Activated CD4-positive, alpha-beta memory T cell treated with anti-CD3 and anti-CD28 coated beads for 36 hours (primary cell): ENCODE data around the gene TOP2A. TPM values are rescaled to one million over a fixed set of nuclear protein-coding genes. Genes with fewer than 3 reads are reported as not detected.
A peak's percentile ranks its signal among the peaks of the same experiment; 100 is the strongest.
"Not testable (repeated sequence)": the region's sequence is repeated elsewhere in the genome, so short reads cannot be mapped to it uniquely, and the experiment has no call there.

Source experiments
- CTCF ChIA-PET: fragments of 350-600 bp; sonication (Branson Sonifier 250); formaldehyde crosslinking; loops from one replicate; lab custom pipeline; 2021; ENCODE audit warnings: antibody characterized with exemption, inconsistent platforms; lab: Charles Lee
- POLR2A ChIA-PET: fragments of 350-600 bp; sonication (Branson Sonifier 250); formaldehyde crosslinking; loops from one replicate; lab custom pipeline; 2021; ENCODE audit warnings: antibody characterized with exemption; lab: Charles Lee
- DNase-seq: peaks from one replicate; pipeline ENCODE4 v3.0.0-alpha.2; 2020
- H3K27ac Mint-ChIP-seq: one replicate; pipeline ENCODE4 v1.8.0; 2021; ENCODE audit warnings: mixed read lengths
- H3K27me3 Mint-ChIP-seq: one replicate; pipeline ENCODE4 v1.8.0; 2021; ENCODE audit warnings: mixed read lengths
- H3K36me3 Mint-ChIP-seq: one replicate; pipeline ENCODE4 v1.8.0; 2021; ENCODE audit warnings: mixed read lengths
- H3K4me1 Mint-ChIP-seq: one replicate; pipeline ENCODE4 v1.8.0; 2021; ENCODE audit warnings: low read depth, mixed read lengths
- H3K4me3 Mint-ChIP-seq: one replicate; pipeline ENCODE4 v1.8.0; 2021; ENCODE audit warnings: mild to moderate bottlenecking, mixed read lengths
- H3K9me3 Mint-ChIP-seq: one replicate; pipeline ENCODE4 v1.8.0; 2021; ENCODE audit warnings: mixed read lengths
- intact Hi-C: fragments of 100-400 bp; cut with micrococcal nuclease; formaldehyde crosslinking; loops from one replicate; pipeline ENCODE4 v1.15.1; 2023
- total RNA-seq, 2 experiments: library from RNA; stranded (reverse); gene quantifications; one replicate each; pipeline ENCODE4 v1.2.3, GENCODE V29; 2021

The TOP2A gene
- total RNA-seq, 2 experiments from 2014 or later = 301 to 311 TPM

DNA sequence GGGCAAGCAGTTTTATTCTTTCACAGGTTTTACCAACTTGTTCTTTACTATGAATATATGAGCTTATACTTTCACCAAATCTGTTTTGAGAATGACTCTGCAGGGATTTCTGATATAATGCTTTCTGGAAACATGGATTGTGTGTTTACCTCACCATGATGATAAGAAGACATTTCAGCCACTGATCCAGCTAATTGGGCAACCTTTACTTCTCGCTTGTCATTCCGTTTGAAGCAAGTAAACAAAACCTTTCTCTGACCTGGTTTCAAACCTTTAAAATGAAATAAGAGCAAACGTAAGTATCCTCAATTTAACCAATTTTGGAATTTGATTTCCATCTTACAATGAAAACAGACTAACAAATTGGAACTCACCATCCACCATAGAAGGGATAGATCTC lies 13.7 kb downstream of the TOP2A start:
- no peak overlapping the region for H3K4me3 Mint-ChIP-seq
- H3K36me3 Mint-ChIP-seq = peaks cover 79% of the 10 kb centered on the region
- H3K4me1 Mint-ChIP-seq = peaks cover 18% of the 10 kb centered on the region
- POLR2A ChIA-PET = interaction anchor here (1.6 kb wide), 1 partner anchor 38 kb away, joined by 3 read pairs; no protein-coding TSS in a partner anchor
- no peak for DNase-seq
- CTCF ChIA-PET = interaction anchor here (0.6 to 6.6 kb wide), 3 partner anchors 129 to 245 kb away, joined by 3 to 64 read pairs (median 5); no protein-coding TSS in a partner anchor
- H3K27ac Mint-ChIP-seq = no peak overlapping the region
- no peaks in the 10 kb centered on the region for H3K27me3 Mint-ChIP-seq
- intact Hi-C loops = no loop called here
- H3K9me3 Mint-ChIP-seq = no peaks in the 10 kb centered on the region

DNA sequence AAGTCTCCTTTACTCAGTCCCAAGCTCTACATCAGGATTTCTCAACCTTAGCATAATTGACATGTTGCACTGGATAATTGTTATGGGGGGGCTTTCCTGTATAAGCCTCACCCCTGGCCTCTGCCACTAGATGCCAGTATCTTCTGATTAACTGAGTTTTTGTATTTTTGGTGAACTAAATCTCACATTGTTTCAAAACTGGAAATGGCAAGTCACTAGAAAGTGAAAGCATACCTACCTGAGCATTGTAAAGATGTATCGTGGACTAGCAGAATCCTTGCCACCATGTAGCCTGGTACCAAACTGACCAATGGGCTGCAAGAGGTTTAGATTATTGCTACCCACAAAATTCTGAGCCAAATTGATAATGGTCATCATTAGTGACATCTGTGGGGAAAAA lies 15.0 kb downstream of the TOP2A start:
- peaks cover 84% of the 10 kb centered on the region for H3K36me3 Mint-ChIP-seq
- intact Hi-C loops = no loop called here
- no peak overlapping the region for H3K27ac Mint-ChIP-seq
- no peaks in the 10 kb centered on the region for H3K27me3 Mint-ChIP-seq
- ChIA-PET CTCF (interaction anchor here (0.7 to 6.6 kb wide), 6 partner anchors 13 to 200 kb away, joined by 3 to 64 read pairs (median 4); no protein-coding TSS in a partner anchor), POLR2A (interaction anchor here (1.6 kb wide), 1 partner anchor 37 kb away, joined by 3 read pairs; no protein-coding TSS in a partner anchor)
- H3K4me1 Mint-ChIP-seq = peaks cover 18% of the 10 kb centered on the region
- H3K4me3 Mint-ChIP-seq = no peak overlapping the region
- no peaks in the 10 kb centered on the region for H3K9me3 Mint-ChIP-seq
- no peak for DNase-seq

DNA sequence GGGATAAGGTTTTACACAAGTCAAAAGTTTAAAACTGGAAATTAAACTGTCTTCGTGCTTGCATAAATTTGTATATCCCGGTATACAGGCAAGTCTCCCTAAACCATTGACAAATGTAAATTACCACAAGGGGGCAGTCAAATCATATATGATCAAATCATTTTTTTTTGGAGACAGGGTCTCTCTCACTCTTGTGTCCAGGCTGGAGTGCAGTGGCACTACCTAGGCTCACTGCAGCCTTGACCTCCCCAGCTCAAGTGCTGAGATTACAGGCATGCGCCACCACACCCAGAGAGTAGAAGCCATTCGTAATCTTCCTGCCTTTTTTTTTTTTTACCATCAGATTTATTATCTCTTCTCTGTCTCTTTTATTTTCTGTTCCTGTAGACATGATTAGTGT lies 18.5 kb downstream of the TOP2A start:
- no peak for DNase-seq
- H3K27ac Mint-ChIP-seq = peak overlapping the region; percentile 54
- POLR2A ChIA-PET = interaction anchor here (0.7 kb wide), 1 partner anchor 1514 kb away, joined by 4 read pairs; no protein-coding TSS in a partner anchor

DNA sequence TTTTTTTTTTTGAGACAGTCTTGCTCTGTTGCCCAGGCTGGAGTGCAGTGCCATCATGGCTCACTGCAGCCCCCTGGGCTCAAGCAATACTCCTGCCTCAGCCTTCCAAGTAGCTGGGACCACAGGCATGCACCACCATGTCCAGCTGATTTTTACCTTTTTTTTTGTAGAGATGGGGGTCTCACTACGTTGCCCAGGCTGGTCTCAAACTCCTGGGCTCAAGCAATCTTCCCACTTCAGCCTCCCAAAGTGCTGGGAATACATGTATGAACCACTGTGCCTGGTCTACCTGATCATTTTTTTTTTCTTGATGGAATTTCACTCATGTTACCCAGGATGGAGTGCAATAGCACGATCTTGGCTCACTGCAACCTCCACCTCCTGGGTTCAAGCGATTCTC lies 31.1 kb downstream of the TOP2A start:
- POLR2A ChIA-PET, H3K27ac Mint-ChIP-seq, H3K4me3 Mint-ChIP-seq, CTCF ChIA-PET, intact Hi-C loops, DNase-seq, H3K27me3 Mint-ChIP-seq, H3K9me3 Mint-ChIP-seq, H3K4me1 Mint-ChIP-seq: not testable (repeated sequence)
- H3K36me3 Mint-ChIP-seq = peaks cover 20% of the 10 kb centered on the region

More for the DNA sequence above, 18.5 kb downstream of the TOP2A start:
- H3K9me3 Mint-ChIP-seq = no peaks in the 10 kb centered on the region
- peaks cover 18% of the 10 kb centered on the region for H3K4me1 Mint-ChIP-seq
- H3K4me3 Mint-ChIP-seq = no peak overlapping the region
- H3K36me3 Mint-ChIP-seq = peaks cover 71% of the 10 kb centered on the region
- no peaks in the 10 kb centered on the region for H3K27me3 Mint-ChIP-seq
- CTCF ChIA-PET = interaction anchor here (0.7 to 6.6 kb wide), 15 partner anchors 8 to 338 kb away, joined by 3 to 64 read pairs (median 5); partner anchors contain the start of gene TOP2A
- intact Hi-C loops = loop anchor here (1.0 to 5.0 kb wide), 2 partner anchors 42 to 134 kb away; no protein-coding TSS in a partner anchor

DNA sequence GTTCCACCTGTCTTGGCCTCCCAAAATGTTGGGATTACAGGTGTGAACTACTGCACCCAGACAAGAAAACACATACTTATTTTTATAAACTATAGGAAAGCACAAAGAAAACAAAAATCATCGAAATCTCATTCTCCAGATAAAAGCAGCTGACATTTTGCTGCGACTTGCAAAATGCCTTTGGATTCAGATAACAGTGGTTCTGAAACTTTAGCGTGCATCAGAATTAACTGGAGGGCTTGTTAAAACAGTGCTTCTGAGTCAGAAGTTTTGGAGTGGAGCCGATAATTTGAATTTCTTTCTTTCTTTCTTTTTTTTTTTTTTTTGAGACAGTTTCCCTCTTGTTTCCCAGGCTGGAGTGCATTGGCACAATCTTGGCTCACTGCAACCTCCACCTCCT lies 35.4 kb downstream of the TOP2A start:
- Mint-ChIP-seq H3K4me1 (no peaks in the 10 kb centered on the region), H3K27me3 (no peaks in the 10 kb centered on the region), H3K9me3 (no peaks in the 10 kb centered on the region), H3K27ac (no peak overlapping the region), H3K36me3 (no peaks in the 10 kb centered on the region), H3K4me3 (no peak overlapping the region)
- no peak for DNase-seq
- ChIA-PET CTCF (interaction anchor here (1.3 to 2.3 kb wide), 2 partner anchors 27 to 151 kb away, joined by 5 to 7 read pairs; no protein-coding TSS in a partner anchor), POLR2A (interaction anchor here (1.1 kb wide), 1 partner anchor 28 kb away, joined by 4 read pairs; no protein-coding TSS in a partner anchor)
- intact Hi-C loops = no loop called here

DNA sequence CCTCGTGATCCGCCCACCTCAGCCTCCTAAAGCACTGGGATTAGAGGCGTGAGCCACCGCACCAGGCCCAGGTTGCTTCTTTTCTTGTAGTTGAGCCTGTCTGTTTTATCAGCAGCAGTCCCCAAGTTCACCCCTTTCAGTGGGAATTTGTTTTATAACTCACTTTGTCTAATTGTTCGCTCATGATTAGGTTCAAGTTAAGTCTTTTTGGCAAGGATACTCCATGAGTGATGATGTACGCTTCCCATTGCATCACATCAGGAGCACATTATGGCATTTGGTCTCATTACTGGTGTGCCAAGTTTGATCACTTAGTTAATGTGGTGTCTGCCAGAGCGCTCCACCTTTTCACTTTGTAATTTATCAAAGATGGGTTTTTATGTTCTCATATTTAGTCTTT lies 38.7 kb downstream of the TOP2A start:
- CTCF ChIA-PET = no interaction called here
- POLR2A ChIA-PET = no interaction called here
- Mint-ChIP-seq H3K27me3 (no peaks in the 10 kb centered on the region), H3K27ac (no peak overlapping the region), H3K4me1 (peaks cover 9% of the 10 kb centered on the region), H3K36me3 (no peaks in the 10 kb centered on the region), H3K4me3 (no peak overlapping the region), H3K9me3 (no peaks in the 10 kb centered on the region)
- intact Hi-C loops = no loop called here
- no peak for DNase-seq

DNA sequence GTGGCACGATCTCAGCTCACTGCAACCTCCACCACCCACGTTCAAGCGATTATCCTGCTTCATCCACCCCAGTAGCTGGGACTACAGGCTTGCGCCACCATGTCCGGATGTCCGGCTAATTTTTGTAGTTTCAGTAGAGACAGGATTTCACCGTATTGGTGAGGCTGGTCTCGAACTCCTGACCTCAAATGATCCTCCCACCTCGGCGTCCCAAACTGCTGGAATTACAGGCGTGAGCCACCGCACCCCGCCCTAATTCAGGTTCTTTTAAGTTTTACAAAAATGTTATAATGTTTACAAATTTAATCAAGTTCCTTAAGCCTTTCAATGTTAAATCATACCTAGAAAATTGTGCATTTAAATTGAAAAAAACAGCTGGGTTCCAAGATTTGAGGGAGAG lies 39.9 kb downstream of the TOP2A start:
- Mint-ChIP-seq H3K36me3 (no peaks in the 10 kb centered on the region), H3K4me3 (no peak overlapping the region), H3K27ac (no peak overlapping the region), H3K9me3 (peaks cover 5% of the 10 kb centered on the region), H3K4me1 (peaks cover 20% of the 10 kb centered on the region), H3K27me3 (no peaks in the 10 kb centered on the region)
- intact Hi-C loops = no loop called here
- POLR2A ChIA-PET = no interaction called here
- no peak for DNase-seq
- CTCF ChIA-PET = no interaction called here

DNA sequence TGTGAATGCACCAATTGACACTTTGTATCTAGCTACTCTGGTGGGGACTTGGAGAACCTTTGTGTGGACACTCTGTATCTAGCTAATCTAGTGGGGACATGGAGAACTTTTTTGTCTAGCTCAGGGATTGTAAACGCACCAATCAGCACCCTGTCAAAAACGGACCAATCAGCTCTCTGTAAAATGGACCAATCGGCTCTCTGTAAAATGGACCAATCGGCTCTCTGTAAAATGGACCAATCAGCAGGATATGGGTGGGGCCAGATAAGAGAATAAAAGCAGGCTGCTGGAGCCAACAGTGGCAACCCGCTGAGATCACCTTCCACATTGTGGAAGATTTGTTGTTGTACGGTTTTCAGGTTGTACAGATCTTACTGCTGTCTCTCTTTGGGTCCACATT lies 41.2 kb downstream of the TOP2A start:
- H3K9me3 Mint-ChIP-seq, H3K27me3 Mint-ChIP-seq, H3K27ac Mint-ChIP-seq, H3K4me3 Mint-ChIP-seq, H3K36me3 Mint-ChIP-seq, intact Hi-C loops: not testable (repeated sequence)
- CTCF ChIA-PET = interaction anchor here (0.9 to 1.7 kb wide), 2 partner anchors 14 to 19 kb away, joined by 4 to 6 read pairs; no protein-coding TSS in a partner anchor
- peak; percentile 36 for DNase-seq
- peaks cover 29% of the 10 kb centered on the region for H3K4me1 Mint-ChIP-seq
- POLR2A ChIA-PET = interaction anchor here (0.6 to 1.3 kb wide), 3 partner anchors 17 to 184 kb away, joined by 3 to 4 read pairs (median 3); partner anchors contain the start of gene TOP2A

DNA sequence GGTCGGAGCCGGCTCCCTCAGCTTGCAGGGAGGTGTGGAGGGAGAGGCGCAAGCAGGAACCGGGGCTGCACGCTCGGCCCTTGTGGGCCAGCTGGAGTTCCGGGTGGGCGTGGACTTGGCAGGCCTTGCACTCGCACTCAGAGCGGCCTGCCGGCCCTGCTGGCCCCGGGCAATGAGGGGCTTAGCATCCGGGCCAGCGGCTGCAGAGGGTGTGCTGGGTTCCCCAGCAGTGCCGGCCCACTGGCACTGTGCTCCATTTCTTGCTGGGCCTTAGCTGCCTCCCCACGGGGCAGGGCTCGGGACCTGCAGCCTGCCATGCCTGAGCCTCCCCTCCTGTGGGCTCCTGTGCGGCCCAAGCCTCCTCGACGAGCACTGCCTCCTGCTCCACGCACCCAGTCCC lies 41.9 kb downstream of the TOP2A start:
- POLR2A ChIA-PET, intact Hi-C loops, H3K27me3 Mint-ChIP-seq, H3K9me3 Mint-ChIP-seq, H3K27ac Mint-ChIP-seq, H3K4me3 Mint-ChIP-seq, H3K36me3 Mint-ChIP-seq, DNase-seq: not testable (repeated sequence)
- CTCF ChIA-PET = interaction anchor here (1.5 to 1.7 kb wide), 2 partner anchors 13 to 21 kb away, joined by 5 to 6 read pairs; no protein-coding TSS in a partner anchor
- H3K4me1 Mint-ChIP-seq = peaks cover 34% of the 10 kb centered on the region

DNA sequence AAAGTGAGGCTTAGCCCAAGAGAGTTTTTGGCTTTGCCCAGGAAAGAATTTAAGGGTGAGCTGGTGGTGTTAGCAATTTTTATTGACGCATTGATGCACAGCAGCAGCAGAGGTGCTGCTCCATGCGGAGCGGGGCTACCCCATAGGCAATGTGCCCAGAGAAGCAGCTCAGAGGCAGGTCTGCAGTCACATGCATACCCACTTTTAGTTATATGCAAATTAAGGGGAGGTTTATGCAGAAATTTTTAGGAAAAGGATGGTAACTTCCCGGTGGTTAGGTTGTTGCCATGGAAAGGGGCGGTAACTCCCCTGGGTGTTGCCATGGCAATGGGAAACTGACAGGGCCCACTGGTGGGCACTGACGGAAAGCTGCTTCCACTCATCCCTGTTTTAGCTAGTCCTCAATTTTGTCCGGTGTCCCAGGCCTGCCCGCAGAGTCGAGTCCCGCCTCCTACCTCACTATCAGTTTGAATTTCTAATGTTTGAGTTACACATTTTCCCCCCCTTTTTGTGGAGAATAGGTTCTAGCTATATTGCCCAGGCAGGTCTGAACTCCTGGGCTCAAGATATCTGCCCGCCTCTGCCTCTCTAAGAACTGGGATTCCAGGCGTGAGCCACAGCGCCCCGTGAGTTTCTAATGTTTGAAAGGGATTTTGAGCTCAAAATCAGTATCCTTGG lies 42.7 kb downstream of the TOP2A start:
- no peak for DNase-seq
- H3K4me3 Mint-ChIP-seq = no peak overlapping the region
- peaks cover 34% of the 10 kb centered on the region for H3K4me1 Mint-ChIP-seq
- H3K27ac Mint-ChIP-seq = no peak overlapping the region
- intact Hi-C loops = loop anchor here (5.0 kb wide), 2 partner anchors 42 to 237 kb away; partner anchors contain the start of gene TOP2A
- H3K9me3 Mint-ChIP-seq = peaks cover 5% of the 10 kb centered on the region
- H3K36me3 Mint-ChIP-seq = no peaks in the 10 kb centered on the region
- ChIA-PET CTCF (interaction anchor here (1.0 to 1.5 kb wide), 2 partner anchors 14 to 20 kb away, joined by 3 to 5 read pairs; no protein-coding TSS in a partner anchor), POLR2A (no interaction called here)
- no peaks in the 10 kb centered on the region for H3K27me3 Mint-ChIP-seq

DNA sequence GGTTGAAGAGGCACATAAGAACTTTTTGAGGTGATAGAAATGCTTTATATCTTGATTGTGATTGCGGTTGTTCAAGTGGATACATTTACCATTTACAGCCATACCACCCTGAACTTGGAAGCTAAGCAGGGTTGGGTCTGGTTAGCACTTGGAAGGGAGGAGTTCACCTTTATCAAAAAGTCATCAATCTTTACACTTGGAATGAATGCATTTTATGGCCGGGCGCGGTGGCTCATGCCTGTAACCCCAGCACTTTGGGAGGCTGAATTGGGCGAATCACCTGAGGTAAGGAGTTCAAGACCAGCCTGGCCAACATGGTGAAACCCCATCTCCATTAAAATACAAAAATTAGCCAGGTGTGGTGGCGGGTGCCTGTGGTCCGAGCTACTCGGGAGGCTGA lies 43.7 kb downstream of the TOP2A start:
- intact Hi-C loops = loop anchor here (5.0 kb wide), 2 partner anchors 43 to 238 kb away; partner anchors contain the start of gene TOP2A
- Mint-ChIP-seq H3K27me3 (no peaks in the 10 kb centered on the region), H3K36me3 (no peaks in the 10 kb centered on the region), H3K4me1 (peaks cover 34% of the 10 kb centered on the region), H3K4me3 (no peak overlapping the region), H3K9me3 (peaks cover 5% of the 10 kb centered on the region), H3K27ac (peak overlapping the region; percentile 50)
- DNase-seq = no peak
- ChIA-PET POLR2A (interaction anchor here (1.0 kb wide), 1 partner anchor 11 kb away, joined by 3 read pairs; no protein-coding TSS in a partner anchor), CTCF (interaction anchor here (0.8 to 2.3 kb wide), 5 partner anchors 11 to 246 kb away, joined by 3 to 8 read pairs (median 3); no protein-coding TSS in a partner anchor)

DNA sequence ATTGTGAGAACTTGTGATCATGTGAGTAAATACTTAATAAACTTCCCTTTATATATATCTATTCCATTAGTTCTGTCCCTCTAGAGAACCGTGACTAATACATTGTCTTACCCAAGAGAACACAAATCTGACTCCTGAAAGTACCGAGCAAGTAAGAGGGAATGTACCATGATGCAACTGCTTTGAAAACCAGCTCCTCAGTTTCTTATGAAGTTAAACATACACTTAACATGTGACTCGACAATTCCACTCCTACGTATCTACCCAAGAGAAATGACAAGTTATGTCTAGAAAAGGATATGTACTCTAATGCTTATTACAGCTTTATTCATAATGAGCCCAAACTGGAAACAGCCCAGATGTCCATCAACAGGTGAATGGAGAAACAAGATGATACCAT lies 44.4 kb downstream of the TOP2A start:
- CTCF ChIA-PET = interaction anchor here (0.8 to 2.3 kb wide), 5 partner anchors 10 to 247 kb away, joined by 3 to 8 read pairs (median 4); no protein-coding TSS in a partner anchor
- peaks cover 5% of the 10 kb centered on the region for H3K9me3 Mint-ChIP-seq
- no peaks in the 10 kb centered on the region for H3K36me3 Mint-ChIP-seq
- intact Hi-C loops = loop anchor here (5.0 kb wide), 2 partner anchors 44 to 239 kb away; partner anchors contain the start of gene TOP2A
- POLR2A ChIA-PET = interaction anchor here (1.0 to 1.3 kb wide), 2 partner anchors 11 to 44 kb away, joined by 3 to 4 read pairs; partner anchors contain the start of gene TOP2A
- no peaks in the 10 kb centered on the region for H3K27me3 Mint-ChIP-seq
- peaks cover 34% of the 10 kb centered on the region for H3K4me1 Mint-ChIP-seq
- no peak overlapping the region for H3K4me3 Mint-ChIP-seq
- DNase-seq = no peak
- H3K27ac Mint-ChIP-seq = peak overlapping the region; percentile 50
